H1 (cell line): Measurements from ENCODE around the gene MARS1. TPM values are rescaled to one million over a fixed set of nuclear protein-coding genes. Genes with fewer than 3 reads are reported as not detected.

Source experiments
- CTCF ChIA-PET: fragments of 300-600 bp; sonication (Branson Sonifier 250); formaldehyde crosslinking; loops from one replicate; lab custom pipeline; 2021; ENCODE audit not compliant: partially characterized antibody; lab: Charles Lee
- POLR2A ChIA-PET: fragments of 300-600 bp; sonication (Branson Sonifier 250); formaldehyde crosslinking; loops from one replicate; lab custom pipeline; 2021; ENCODE audit warnings: inconsistent platforms; ENCODE audit not compliant: partially characterized antibody; lab: Charles Lee
- DNase-seq, 2 experiments: peaks; one replicate each; pipeline versions ENCODE4 v3.0.0 to v3.0.0-alpha.2; 2010 to 2022; ENCODE audit warnings: low spot score in 2 of 2, low read depth in 1 of 2, mixed read lengths in 1 of 2
- FAIRE-seq: peaks from 2 replicates; lab custom pipeline; 2011; peaks lifted over from hg19 to GRCh38; lab: Jason Lieb, UNC
- H2AFZ ChIP-seq: 2 replicates; pipeline ENCODE4 v1.8.1; 2012; ENCODE audit warnings: low read length, inconsistent platforms
- H2AK5ac ChIP-seq: 2 replicates; pipeline ENCODE4 v1.6.1; 2013; ENCODE audit warnings: low read depth, low read length
- H2BK120ac ChIP-seq: replicated peaks from 2 replicates; pipeline ENCODE3; 2013; ENCODE audit warnings: low read depth, low read length, inconsistent platforms
- H2BK12ac ChIP-seq: 2 replicates; pipeline ENCODE4 v1.6.1; 2013; ENCODE audit warnings: low read depth, low read length
- H2BK15ac ChIP-seq: 2 replicates; pipeline ENCODE4 v1.6.1; 2013; ENCODE audit warnings: low read length
- H2BK20ac ChIP-seq: 2 replicates; pipeline ENCODE4 v1.6.1; 2013; ENCODE audit warnings: low read length
- H2BK5ac ChIP-seq: 2 replicates; pipeline ENCODE4 v1.6.1; 2013; ENCODE audit warnings: low read depth, low read length
- H3K14ac ChIP-seq: 2 replicates; pipeline ENCODE4 v1.6.1; 2013; ENCODE audit warnings: inconsistent platforms; ENCODE audit not compliant: insufficient read length
- H3K18ac ChIP-seq: 2 replicates; pipeline ENCODE4 v1.6.1; 2013; ENCODE audit warnings: low read length; ENCODE audit errors: extremely low read depth
- H3K23ac ChIP-seq: 2 replicates; pipeline ENCODE4 v1.6.1; 2013; ENCODE audit warnings: inconsistent platforms; ENCODE audit not compliant: insufficient read length
- H3K23me2 ChIP-seq: 2 replicates; pipeline ENCODE4 v1.6.1; 2013; ENCODE audit warnings: low read depth, low read length
- H3K27ac ChIP-seq: 2 replicates; pipeline ENCODE4 v1.6.1; 2011; ENCODE audit warnings: low read depth, low read length, inconsistent platforms
- H3K27me3 ChIP-seq, 4 experiments: replicated peaks in 1 of 4; 1 replicate in 1 of 4; 2 replicates in 3 of 4; pipeline versions ENCODE4 v1.6.1 to v1.8.1; 2011 to 2013; ENCODE audit warnings: low read length in 3 of 4, mild to moderate bottlenecking in 3 of 4, inconsistent platforms in 2 of 4, mixed read lengths in 2 of 4, moderate library complexity in 1 of 4; ENCODE audit not compliant: control insufficient read depth in 3 of 4, insufficient read depth in 3 of 4; ENCODE audit errors: extremely low read depth in 1 of 4
- H3K36me3 ChIP-seq, 4 experiments: 2 replicates each; pipeline versions ENCODE4 v1.6.1 to v1.8.1; 2011 to 2013; ENCODE audit warnings: mild to moderate bottlenecking in 4 of 4, low read length in 3 of 4, moderate library complexity in 2 of 4, control low read depth in 1 of 4, inconsistent platforms in 1 of 4; ENCODE audit not compliant: insufficient read depth in 4 of 4, control insufficient read depth in 2 of 4
- H3K4ac ChIP-seq: replicated peaks from 2 replicates; pipeline ENCODE3; 2013; ENCODE audit warnings: low read length, low read depth, mixed read lengths, inconsistent platforms; ENCODE audit not compliant: insufficient read length
- H3K4me1 ChIP-seq, 4 experiments: replicated peaks in 1 of 4; 1 replicate in 1 of 4; 2 replicates in 3 of 4; pipeline versions ENCODE4 v1.6.1 to v1.8.1; 2011 to 2013; ENCODE audit warnings: low read length in 3 of 4, inconsistent platforms in 2 of 4, mixed read lengths in 1 of 4; ENCODE audit not compliant: insufficient read depth in 4 of 4, control insufficient read depth in 3 of 4
- H3K4me2 ChIP-seq, 2 experiments: 2 replicates each; pipeline versions ENCODE4 v1.6.1 to v1.8.1; 2011 to 2013; ENCODE audit warnings: low read depth in 2 of 2, low read length in 2 of 2, control low read depth in 1 of 2, inconsistent platforms in 1 of 2, mild to moderate bottlenecking in 1 of 2; ENCODE audit not compliant: insufficient read depth in 1 of 2
- H3K4me3 ChIP-seq, 4 experiments: fragments of 200-600, 300-600 bp in 1 of 4; sonication (generic), shearing (Covaris generic), sonication (Bioruptor Twin) in 1 of 4; 2 replicates each; pipeline versions ENCODE4 v1.5.1 to v1.8.1; 2011 to 2016; ENCODE audit warnings: low read length in 4 of 4, low read depth in 3 of 4, control low read depth in 2 of 4, inconsistent platforms in 2 of 4, mild to moderate bottlenecking in 2 of 4, mixed read lengths in 1 of 4, moderate library complexity in 1 of 4; ENCODE audit not compliant: insufficient read depth in 2 of 4; ENCODE audit errors: extremely low read depth in 1 of 4
- H3K56ac ChIP-seq: replicated peaks from 2 replicates; pipeline ENCODE3; 2013; ENCODE audit warnings: low read depth, mild to moderate bottlenecking, mixed read lengths, low read length, inconsistent platforms; ENCODE audit not compliant: insufficient read length
- H3K79me1 ChIP-seq: 2 replicates; pipeline ENCODE4 v1.6.1; 2013; ENCODE audit warnings: low read depth, low read length, control low read depth
- H3K79me2 ChIP-seq, 2 experiments: 2 replicates each; pipeline versions ENCODE4 v1.6.1 to v1.8.1; 2012 to 2013; ENCODE audit warnings: low read length in 2 of 2, mild to moderate bottlenecking in 2 of 2, inconsistent platforms in 1 of 2; ENCODE audit not compliant: insufficient read depth in 2 of 2, control insufficient read depth in 1 of 2
- H3K9ac ChIP-seq, 4 experiments: replicated peaks in 1 of 4; 1 replicate in 1 of 4; 2 replicates in 3 of 4; pipeline versions ENCODE4 v1.6.1 to v1.8.1; 2011 to 2013; ENCODE audit warnings: low read depth in 3 of 4, low read length in 3 of 4, control low read depth in 2 of 4, mild to moderate bottlenecking in 2 of 4, moderate library complexity in 2 of 4, inconsistent platforms in 1 of 4; ENCODE audit errors: extremely low read depth in 1 of 4
- H3K9me3 ChIP-seq, 2 experiments: 2 replicates each; pipeline versions ENCODE4 v1.6.1 to v1.8.1; 2012 to 2013; ENCODE audit warnings: mild to moderate bottlenecking in 2 of 2, moderate library complexity in 2 of 2, control low read depth in 1 of 2, inconsistent platforms in 1 of 2, low read depth in 1 of 2, low read length in 1 of 2, mixed read lengths in 1 of 2; ENCODE audit not compliant: insufficient read depth in 2 of 2
- H4K20me1 ChIP-seq, 2 experiments: replicated peaks in 1 of 2; 2 replicates each; pipeline versions ENCODE3 to v1.8.1; 2011 to 2013; ENCODE audit warnings: inconsistent platforms in 2 of 2, low read length in 2 of 2, mild to moderate bottlenecking in 1 of 2; ENCODE audit not compliant: insufficient read depth in 2 of 2, control insufficient read depth in 1 of 2
- H4K5ac ChIP-seq: 2 replicates; pipeline ENCODE4 v1.6.1; 2013; ENCODE audit warnings: low read length, low read depth, mixed read lengths, inconsistent platforms; ENCODE audit not compliant: insufficient read length
- H4K8ac ChIP-seq: 2 replicates; pipeline ENCODE4 v1.8.0; 2013; ENCODE audit warnings: mild to moderate bottlenecking, moderate library complexity, low read length, inconsistent platforms; ENCODE audit not compliant: insufficient read depth; ENCODE audit errors: extremely low read depth
- H4K91ac ChIP-seq: replicated peaks from 2 replicates; pipeline ENCODE3; 2013; ENCODE audit warnings: low read length, mixed read lengths, inconsistent platforms; ENCODE audit not compliant: insufficient read length
- ATF2 ChIP-seq: IDR thresholded peaks from 2 replicates; pipeline ENCODE4 v1.6.1; 2012; ENCODE audit warnings: low read length, inconsistent platforms
- BRCA1 ChIP-seq: IDR thresholded peaks from 2 replicates; pipeline ENCODE4 v1.6.1; 2012; ENCODE audit warnings: low read depth, low read length, improper control_type of control experiment
- CHD2 ChIP-seq: IDR thresholded peaks from 2 replicates; pipeline ENCODE4 v1.6.1; 2012; ENCODE audit warnings: low read length, improper control_type of control experiment
- HDAC2 ChIP-seq, 2 experiments: fragments of 300-600 bp in 1 of 2; sonication (generic) in 1 of 2; IDR thresholded peaks; 2 replicates each; pipeline ENCODE4 v1.6.1; 2011 to 2012; ENCODE audit warnings: low read depth in 2 of 2, low read length in 2 of 2, mild to moderate bottlenecking in 2 of 2, moderate library complexity in 2 of 2, borderline replicate concordance in 1 of 2, inconsistent platforms in 1 of 2
- MAFK ChIP-seq: IDR thresholded peaks from 2 replicates; pipeline ENCODE4 v1.6.1; 2012; ENCODE audit warnings: low read depth, mild to moderate bottlenecking, improper control_type of control experiment, low read length
- PHF8 ChIP-seq: fragments of 200-600 bp; sonication (generic); conservative IDR thresholded peaks from 2 replicates; pipeline ENCODE4 v1.7.1; 2012; ENCODE audit warnings: low read depth, mild to moderate bottlenecking, inconsistent platforms, low read length, moderate library complexity
- POLR2AphosphoS5 ChIP-seq: IDR thresholded peaks from 2 replicates; pipeline ENCODE4 v1.6.1; 2011; ENCODE audit warnings: low read depth, low read length
- SIN3A ChIP-seq, 2 experiments: IDR thresholded peaks in 1 of 2; conservative IDR thresholded peaks in 1 of 2; 2 replicates each; pipeline ENCODE4 v1.6.1; 2011 to 2012; ENCODE audit warnings: low read length in 2 of 2, improper control_type of control experiment in 1 of 2, low read depth in 1 of 2, mild to moderate bottlenecking in 1 of 2
- SRF ChIP-seq: IDR thresholded peaks from 2 replicates; pipeline ENCODE4 v1.6.1; 2011; ENCODE audit warnings: mild to moderate bottlenecking, low read depth, low read length, moderate library complexity
- WGBS, 2 experiments: shearing (Covaris generic) in 1 of 2; methylation state at CpG; one replicate each; pipeline versions ENCODE4 v1.1.6 to v1.1.7; 2013 to 2015; ENCODE audit warnings: low lambda C conversion rate in 2 of 2, mixed read lengths in 2 of 2, inconsistent platforms in 1 of 2, low coverage in 1 of 2, missing lambda C conversion rate in 1 of 2; ENCODE audit not compliant: insufficient replicate concordance in 2 of 2, insufficient coverage in 1 of 2, insufficient read length in 1 of 2; ENCODE audit errors: extremely low coverage in 1 of 2, missing lambda C conversion rate in 1 of 2; 5-methylcytosine and 5-hydroxymethylcytosine counted together
- polyA plus RNA-seq, 7 experiments: library from polyadenylated mRNA; depleted of rRNA in 3 of 7; stranded (reverse) in 5 of 7; unstranded in 2 of 7; fragments of >200 nt in 5 of 7; fragments of 200-250 nt in 2 of 7; gene quantifications; 1 replicate in 5 of 7; 2 replicates in 1 of 7; 4 replicates in 1 of 7; pipeline versions ENCODE4 v1.2.1 to v1.2.3, GENCODE V29; 2011 to 2013; ENCODE audit warnings: missing spikeins in 2 of 7, mixed read lengths in 2 of 7
- total RNA-seq: library from RNA; stranded (reverse); fragmentation: NEBNext Ultra II Directional; extraction: Animal tissue kit (Norgen Biotek cat#: 25700); gene quantifications from 2 replicates; pipeline ENCODE4 v1.2.1, GENCODE V29; 2021

Gene MARS1
- total and polyA plus RNA-seq, 2 of the 8 experiments (the other 6 are each of a cell fraction or from before 2014, with no cell fraction given) = 194 to 407 TPM

- no peak overlapping the region for H3K4ac ChIP-seq
- no peak overlapping the region for H3K56ac ChIP-seq
- H3K4me3 ChIP-seq = peak overlapping the region; percentile 80 to 94 (median 86)
- H3K23me2 ChIP-seq = peaks cover 19% of the 10 kb centered on the region
- H3K4me2 ChIP-seq = peak overlapping the region; percentile 81 to 96
- CTCF ChIA-PET = interaction anchor here (0.8 to 1.8 kb wide), 3 partner anchors 19 to 223 kb away, joined by 3 to 5 read pairs (median 4); partner anchors contain the start of gene INHBE
- H3K9me3 ChIP-seq = no peaks in the 10 kb centered on the region
- no peaks in the 10 kb centered on the region; the same call in 1 of the 2 replicates for H3K79me1 ChIP-seq
- POLR2A ChIA-PET = interaction anchor here (0.8 to 6.0 kb wide), 30 partner anchors 8 to 391 kb away, joined by 3 to 60 read pairs (median 4); partner anchors contain the start of genes ARHGEF25, DCTN2, KIF5A and LRP1
- peak overlapping the region; percentile 65 for H3K18ac ChIP-seq
- peak overlapping the region; percentile 72 to 98 (median 91) for H3K9ac ChIP-seq
- H3K27me3 ChIP-seq = no peaks in the 10 kb centered on the region
- H3K79me2 ChIP-seq = peaks cover 0 to 25% of the 10 kb centered on the region in 2 experiments; a peak in 2 of 4 replicates
- no peak overlapping the region; the same call in 1 of the 2 replicates for H2BK12ac ChIP-seq
- H3K4me1 ChIP-seq = peaks cover 8 to 24% (median 14%) of the 10 kb centered on the region in 4 experiments
- no peak overlapping the region for H2AK5ac ChIP-seq
- H2BK5ac ChIP-seq = peak overlapping the region; percentile 86
- H2AFZ ChIP-seq = no peak overlapping the region
- peaks cover 32 to 47% (median 37%) of the 10 kb centered on the region in 4 experiments for H3K36me3 ChIP-seq
- no peak for DNase-seq
- H4K8ac ChIP-seq = no peak overlapping the region
- H3K14ac ChIP-seq = no peak overlapping the region
- H2BK120ac ChIP-seq = no peak overlapping the region
- H2BK20ac ChIP-seq = no peak overlapping the region
- H3K23ac ChIP-seq = no peak overlapping the region
- H4K91ac ChIP-seq = no peak overlapping the region
- H3K27ac ChIP-seq = peak overlapping the region; percentile 88
- no peak for FAIRE-seq
- H4K20me1 ChIP-seq = peaks cover 7 to 21% of the 10 kb centered on the region in 2 experiments
- H2BK15ac ChIP-seq = no peak overlapping the region
- 41% methylated on average over 7 of the region's 7 CpGs; no CpG with 5 or more reads in 1 of the 2 experiments for WGBS, 2 experiments
- no peak overlapping the region for H4K5ac ChIP-seq
- TF ChIP-seq HDAC2 (IDR thresholded peaks at IDR 0.05; ENCODE audit: borderline replicate concordance in 1 of 2, low read depth in 2 of 2, low read length in 2 of 2) = no peak
- TF ChIP-seq CHD2 = no peak
- no peak for TF ChIP-seq ATF2
- no peak for TF ChIP-seq SRF
- TF ChIP-seq BRCA1 = no peak
- no peak; a peak in 1 of 4 replicates for TF ChIP-seq SIN3A (conservative IDR thresholded peaks at IDR 0.05 in 1 of 2, IDR thresholded peaks at IDR 0.05 in 1 of 2; ENCODE audit: low read depth in 1 of 2, low read length in 2 of 2)
- 0 out of 2 replicates have a peak, but pooled peaks have one; percentile 12 for TF ChIP-seq POLR2AphosphoS5
- no peak for TF ChIP-seq MAFK
- TF ChIP-seq PHF8 = no peak
Measured at GRCh38 chr12:57518920-57519795, 31.3 kb downstream of the MARS1 start.
